ENCODE results near the gene TMEFF1.

TMEFF1 gene

DNA sequence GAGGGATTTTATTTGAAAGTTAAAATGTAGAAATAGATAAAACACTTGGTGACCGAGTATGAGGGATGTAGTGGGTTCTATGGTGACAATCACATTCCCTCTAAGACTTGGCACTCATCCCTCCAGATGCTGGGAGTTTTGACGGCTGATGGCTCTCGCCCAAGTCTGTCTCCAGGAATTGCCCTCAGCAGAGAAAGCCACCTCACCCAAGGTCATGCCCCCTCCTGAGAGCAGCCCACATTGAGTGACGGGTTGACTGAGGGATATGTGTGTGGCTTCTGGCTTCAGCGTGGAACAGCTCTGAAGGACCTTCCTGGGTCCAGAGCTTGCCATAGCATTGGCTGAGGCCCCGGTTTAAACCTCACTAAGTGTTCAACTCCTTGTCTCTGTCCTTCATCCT, 124.3 kb downstream of the TMEFF1 start:
- no peak overlapping the region for H3K27ac ChIP-seq
- no peaks in the 10 kb centered on the region for H3K27me3 ChIP-seq (replicated peaks)
- DNase-seq, result no peak
- no peaks in the 10 kb centered on the region for H3K36me3 ChIP-seq (replicated peaks)
- no peak for TF ChIP-seq CTCF (IDR thresholded peaks at IDR 0.05; ENCODE audit: low read depth, low read length, missing control alignments)
- H3K4me3 ChIP-seq (ENCODE audit: low read depth, low read length), result no peak overlapping the region
- in situ Hi-C loops (cut with HindIII; ENCODE audit: low pct_ligation_motif_present, low sequenced_read_pairs), result no loop called here

GRCh38 chr9:100598641-100599145, 125.7 kb downstream of the TMEFF1 start:
- in situ Hi-C loops (cut with HindIII; ENCODE audit: low pct_ligation_motif_present, low sequenced_read_pairs), result no loop called here
- Histone ChIP-seq H3K4me3 (ENCODE audit: low read depth, low read length) (peak overlapping the region; percentile 57), H3K36me3 (replicated peaks) (no peaks in the 10 kb centered on the region), H3K27me3 (replicated peaks) (no peaks in the 10 kb centered on the region), H3K27ac (no peak overlapping the region)
- DNase-seq, result peak; percentile 65
- no peak for TF ChIP-seq CTCF (IDR thresholded peaks at IDR 0.05; ENCODE audit: low read depth, low read length, missing control alignments)

- Histone ChIP-seq H3K36me3 (replicated peaks) (no peaks in the 10 kb centered on the region), H3K4me3 (ENCODE audit: low read depth, low read length) (no peak overlapping the region), H3K27ac (no peak overlapping the region), H3K27me3 (replicated peaks) (no peaks in the 10 kb centered on the region)
- no peak for DNase-seq
- in situ Hi-C loops (cut with HindIII; ENCODE audit: low pct_ligation_motif_present, low sequenced_read_pairs), result loop anchor here (25.0 kb wide), 1 partner anchor 712 kb away; no protein-coding TSS in a partner anchor
- no peak for TF ChIP-seq CTCF (IDR thresholded peaks at IDR 0.05; ENCODE audit: low read depth, low read length, missing control alignments)
Observed at GRCh38 chr9:100600521-100601079, 127.7 kb downstream of the TMEFF1 start.

DNA sequence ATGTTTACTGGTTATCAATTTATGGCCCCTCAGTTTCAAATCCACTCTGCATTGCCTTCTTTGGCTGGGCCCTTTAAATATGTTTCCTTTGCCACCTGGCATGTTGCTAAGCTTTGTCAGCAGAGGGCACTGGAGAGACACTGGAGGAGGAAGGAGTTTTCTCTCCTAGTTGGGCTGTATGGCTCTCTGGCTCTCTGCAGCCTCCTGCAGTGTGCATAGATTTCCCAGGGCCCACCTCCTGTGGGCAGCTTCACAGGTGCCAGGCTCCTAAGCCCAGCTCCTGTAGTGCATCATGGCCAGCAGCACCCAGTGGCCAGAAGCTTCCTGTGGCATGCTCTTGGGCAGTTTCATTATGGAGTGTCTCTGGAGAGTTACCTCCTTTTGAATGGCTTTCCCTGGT, 128.3 kb downstream of the TMEFF1 start:
- no peaks in the 10 kb centered on the region for H3K36me3 ChIP-seq (replicated peaks)
- H3K27me3 ChIP-seq (replicated peaks), result no peaks in the 10 kb centered on the region
- H3K27ac ChIP-seq, result no peak overlapping the region
- peak; percentile 44 for DNase-seq
- TF ChIP-seq CTCF (IDR thresholded peaks at IDR 0.05; ENCODE audit: low read depth, low read length, missing control alignments), result peak; percentile 90
- in situ Hi-C loops (cut with HindIII; ENCODE audit: low pct_ligation_motif_present, low sequenced_read_pairs), result loop anchor here (25.0 kb wide), 1 partner anchor 711 kb away; no protein-coding TSS in a partner anchor
- no peak overlapping the region for H3K4me3 ChIP-seq (ENCODE audit: low read depth, low read length)

- peak; percentile 66 for DNase-seq
- Histone ChIP-seq H3K27me3 (replicated peaks) (no peaks in the 10 kb centered on the region), H3K36me3 (replicated peaks) (no peaks in the 10 kb centered on the region), H3K4me3 (ENCODE audit: low read depth, low read length) (no peak overlapping the region), H3K27ac (no peak overlapping the region)
- in situ Hi-C loops (cut with HindIII; ENCODE audit: low pct_ligation_motif_present, low sequenced_read_pairs), result loop anchor here (25.0 kb wide), 1 partner anchor 710 kb away; no protein-coding TSS in a partner anchor
- TF ChIP-seq CTCF (IDR thresholded peaks at IDR 0.05; ENCODE audit: low read depth, low read length, missing control alignments), result peak; percentile 79
Observed at GRCh38 chr9:100602342-100602801, 129.4 kb downstream of the TMEFF1 start.

Measured in brain microvascular endothelial cell (primary cell).